Measurements from ENCODE around the gene KRTAP9-7. TPM values are rescaled to one million over a fixed set of nuclear protein-coding genes. Genes with fewer than 3 reads are reported as not detected.
"Not testable (repeated sequence)": the region's sequence is repeated elsewhere in the genome, so short reads cannot be mapped to it uniquely, and the experiment has no call there.

The KRTAP9-7 gene
- total RNA-seq, 4 donors from 2014 or later, result not detected

- TF ChIP-seq CTCF (IDR thresholded peaks at IDR 0.05), result no peak
- DNase-seq (ENCODE audit: low spot score) (no peak), ATAC-seq (ENCODE audit: low FRiP score) (no peak)
These were observed 24.2 kb upstream of the KRTAP9-7 start for GRCh38 chr17:41251261-41251660.

- ATAC-seq (ENCODE audit: low FRiP score) (no peak), DNase-seq (ENCODE audit: low spot score) (no peak)
- TF ChIP-seq CTCF (IDR thresholded peaks at IDR 0.05), result no peak
These were observed 20.6 kb upstream of the KRTAP9-7 start for GRCh38 chr17:41254861-41255260.

- ATAC-seq (ENCODE audit: low FRiP score); DNase-seq (ENCODE audit: low spot score): not testable (repeated sequence)
These were observed 19.9 kb upstream of the KRTAP9-7 start, which contains the start of gene KRTAP9-9 for GRCh38 chr17:41255381-41256290. TSS of gene KRTAP9-9 (plus strand) at chr17:41255384.

- TF ChIP-seq CTCF (IDR thresholded peaks at IDR 0.05), result no peak
- DNase-seq (ENCODE audit: low spot score) (no peak), ATAC-seq (ENCODE audit: low FRiP score) (no peak)
These were observed 19.2 kb upstream of the KRTAP9-7 start for GRCh38 chr17:41256291-41256685.

- no peak for ATAC-seq (ENCODE audit: low FRiP score)
- DNase-seq (ENCODE audit: low spot score), result no peak
- no peak for TF ChIP-seq CTCF (IDR thresholded peaks at IDR 0.05)
These were observed 17.1 kb upstream of the KRTAP9-7 start for GRCh38 chr17:41258406-41258805.

GRCh38 chr17:41263212-41263611 lies 12.3 kb upstream of the KRTAP9-7 start:
- no peak for DNase-seq (ENCODE audit: low spot score)
- no peak for TF ChIP-seq CTCF (IDR thresholded peaks at IDR 0.05)
- no peak for ATAC-seq (ENCODE audit: low FRiP score)

- DNase-seq (ENCODE audit: low spot score), result no peak
- TF ChIP-seq CTCF (IDR thresholded peaks at IDR 0.05), result no peak
- ATAC-seq (ENCODE audit: low FRiP score), result no peak
These were observed 10.9 kb upstream of the KRTAP9-7 start for GRCh38 chr17:41264599-41264998.
